A549 (cell line): ENCODE data around the gene MAGI2. TPM values are rescaled to one million over a fixed set of nuclear protein-coding genes. Genes with fewer than 3 reads are reported as not detected.

Experiments used
- ATAC-seq, 2 experiments: fragments of 200-7000 bp in 1 of 2; fragments of >200 bp in 1 of 2; cut with Nextera tagmentation in 1 of 2; cut with Tn5 transposase in 1 of 2; 3 replicates each; pipeline versions ENCODE4 v1.8.0 to v1.9.1; 2018 to 2020; ENCODE audit warnings: mild to moderate bottlenecking in 1 of 2, moderate library complexity in 1 of 2
- CTCF ChIA-PET: fragments of 300-600 bp; sonication (Branson Sonifier 250); formaldehyde crosslinking; extraction: SDS; loops from one replicate; lab custom pipeline; 2021; ENCODE audit warnings: antibody characterized with exemption, inconsistent platforms; lab: Yijun Ruan, JAX
- POLR2A ChIA-PET: fragments of 350-600 bp; formaldehyde crosslinking; extraction: SDS; loops from one replicate; lab custom pipeline; 2021; ENCODE audit warnings: antibody characterized with exemption, inconsistent platforms; lab: Yijun Ruan, JAX
- DNase-seq, 2 experiments: peaks; one replicate each; pipeline versions ENCODE4 v3.0.0 to v3.0.0-alpha.2; 2011 to 2016; ENCODE audit warnings: low read depth in 1 of 2, low spot score in 1 of 2
- FAIRE-seq: peaks from 2 replicates; lab custom pipeline; 2011; peaks lifted over from hg19 to GRCh38; lab: Jason Lieb, UNC
- H3K27ac ChIP-seq, 2 experiments: fragments of >200 bp; sonication (Bioruptor Twin); formaldehyde crosslinking; 3 replicates each; pipeline ENCODE4 v1.5.1; 2016 to 2017
- H3K4me1 ChIP-seq: fragments of >200 bp; sonication (Bioruptor Twin); formaldehyde crosslinking; 3 replicates; pipeline ENCODE4 v1.6.1; 2016
- H3K4me2 ChIP-seq: fragments of >200 bp; sonication (Bioruptor Twin); formaldehyde crosslinking; 3 replicates; pipeline ENCODE4 v1.6.1; 2016
- H3K4me3 ChIP-seq: fragments of >200 bp; sonication (Bioruptor Twin); formaldehyde crosslinking; 3 replicates; pipeline ENCODE4 v1.5.1; 2016
- H3K9me3 ChIP-seq: fragments of >200 bp; sonication (Bioruptor Twin); formaldehyde crosslinking; 3 replicates; pipeline ENCODE4 v1.6.1; 2016
- ATOH8 ChIP-seq: fragments of 250-450 bp; sonication (Bioruptor Pico); IDR thresholded peaks from 2 replicates; pipeline ENCODE4 v1.5.0; 2020; ENCODE audit warnings: low read depth, mild to moderate bottlenecking, moderate library complexity
- BHLHE40 ChIP-seq: IDR thresholded peaks from 2 replicates; pipeline ENCODE4 v1.6.1; 2012; ENCODE audit warnings: low read depth, low read length, inconsistent platforms
- CBX2 ChIP-seq: fragments of 200-600 bp; sonication (generic); IDR thresholded peaks from 2 replicates; pipeline ENCODE4 v1.6.1; 2016; ENCODE audit warnings: low read depth, mild to moderate bottlenecking, borderline replicate concordance
- CBX8 ChIP-seq: fragments of 200-600 bp; sonication (generic); IDR thresholded peaks from 2 replicates; pipeline ENCODE4 v1.6.1; 2016
- CHD2 ChIP-seq: fragments of 150-350 bp; IDR thresholded peaks from 2 replicates; pipeline ENCODE4 v1.6.1; 2014; ENCODE audit warnings: low read length; ENCODE audit not compliant: partially characterized antibody
- CTCF ChIP-seq: fragments of >200 bp; sonication (Bioruptor Twin); formaldehyde crosslinking; IDR thresholded peaks from 3 replicates; pipeline ENCODE4 v1.5.1; 2016
- EHF ChIP-seq: fragments of 250-450 bp; sonication (Bioruptor Pico); IDR thresholded peaks from 2 replicates; pipeline ENCODE4 v1.5.0; 2020; ENCODE audit warnings: mild to moderate bottlenecking
- ELK1 ChIP-seq: fragments of 150-350 bp; IDR thresholded peaks from 2 replicates; pipeline ENCODE4 v1.6.1; 2014; ENCODE audit warnings: low read depth, mild to moderate bottlenecking, low read length
- ESRRA ChIP-seq: fragments of 150-350 bp; IDR thresholded peaks from 2 replicates; pipeline ENCODE4 v1.6.1; 2014; ENCODE audit warnings: mild to moderate bottlenecking, low read length, borderline replicate concordance
- FOXS1 ChIP-seq: fragments of 250-450 bp; sonication (Bioruptor Pico); IDR thresholded peaks from 2 replicates; pipeline ENCODE4 v1.5.0; 2020; ENCODE audit warnings: mild to moderate bottlenecking, moderate library complexity
- HES2 ChIP-seq: fragments of >200 bp; sonication (Bioruptor Twin); formaldehyde crosslinking; IDR thresholded peaks from 2 replicates; pipeline ENCODE4 v1.6.1; 2016
- HMGXB4 ChIP-seq: fragments of 250-450 bp; sonication (Bioruptor Pico); IDR thresholded peaks from 2 replicates; pipeline ENCODE4 v1.5.0; 2021; ENCODE audit warnings: mild to moderate bottlenecking, moderate library complexity, borderline replicate concordance
- HOXA7 ChIP-seq: fragments of 250-450 bp; sonication (Bioruptor Pico); IDR thresholded peaks from 2 replicates; pipeline ENCODE4 v1.5.0; 2020; ENCODE audit warnings: mild to moderate bottlenecking, moderate library complexity
- JUNB ChIP-seq: fragments of >200 bp; sonication (Bioruptor Twin); formaldehyde crosslinking; IDR thresholded peaks from 2 replicates; pipeline ENCODE4 v1.6.1; 2016
- KDM5A ChIP-seq: fragments of 200-600 bp; sonication (generic); IDR thresholded peaks from 2 replicates; pipeline ENCODE4 v1.6.1; 2016; ENCODE audit warnings: antibody characterized with exemption, mild to moderate bottlenecking
- MAX ChIP-seq: IDR thresholded peaks from 2 replicates; pipeline ENCODE4 v1.6.1; 2012
- MAZ ChIP-seq: fragments of 150-350 bp; IDR thresholded peaks from 2 replicates; pipeline ENCODE4 v1.6.1; 2014; ENCODE audit warnings: antibody characterized with exemption, low read depth, low read length, borderline replicate concordance
- NR3C1 ChIP-seq: fragments of >200 bp; sonication (Bioruptor Twin); formaldehyde crosslinking; IDR thresholded peaks from 3 replicates; pipeline ENCODE4 v1.6.1; 2017
- PHF8 ChIP-seq: fragments of 200-600 bp; sonication (generic); IDR thresholded peaks from 2 replicates; pipeline ENCODE4 v1.6.1; 2016; ENCODE audit warnings: low read depth, mild to moderate bottlenecking, antibody characterized with exemption, moderate library complexity, borderline replicate concordance
- POLR2A ChIP-seq: IDR thresholded peaks from 2 replicates; pipeline ENCODE4 v1.6.1; 2012; ENCODE audit warnings: mild to moderate bottlenecking, low read length
- RCOR1 ChIP-seq: fragments of 150-350 bp; IDR thresholded peaks from 2 replicates; pipeline ENCODE4 v1.6.1; 2014; ENCODE audit warnings: antibody characterized with exemption, low read length, low read depth
- REST ChIP-seq: fragments of 200-600 bp; sonication (generic); IDR thresholded peaks from 2 replicates; pipeline ENCODE4 v1.6.1; 2016; ENCODE audit warnings: antibody characterized with exemption, mild to moderate bottlenecking, moderate library complexity
- SREBF2 ChIP-seq: fragments of 450-650 bp; IDR thresholded peaks from 2 replicates; pipeline ENCODE4 v1.6.1; 2014; ENCODE audit warnings: mild to moderate bottlenecking, moderate library complexity
- ZNF302 ChIP-seq: fragments of 250-450 bp; sonication (Bioruptor Pico); IDR thresholded peaks from 2 replicates; pipeline ENCODE4 v1.9.0; 2021; ENCODE audit warnings: inconsistent platforms, mild to moderate bottlenecking, moderate library complexity
- WGBS: methylation state at CpG from one replicate; pipeline ENCODE4 v1.1.6; 2017; ENCODE audit errors: missing lambda C conversion rate; 5-methylcytosine and 5-hydroxymethylcytosine counted together
- polyA plus RNA-seq, 4 experiments: library from polyadenylated mRNA; depleted of rRNA in 3 of 4; stranded (reverse); fragments of >200 nt; fragmentation: RNase III in 1 of 4; extraction: RNeasy Plus Mini Kit Qiagen cat#74134 plus additional on column Dnase treatment in 1 of 4; gene quantifications; 2 replicates in 3 of 4; 3 replicates in 1 of 4; pipeline ENCODE4 v1.2.3, GENCODE V29; 2011 to 2017

The MAGI2 gene
- polyA plus RNA-seq, 2 of the 4 experiments (the other 2 are of a cell fraction): 0.48 to 0.81 TPM

GRCh38 chr7:78167860-78168259, 1285.6 kb downstream of the MAGI2 start:
- no peaks in the 10 kb centered on the region for H3K4me1 ChIP-seq
- ATAC-seq: no peak
- CTCF ChIA-PET: no interaction called here
- no peaks in the 10 kb centered on the region for H3K9me3 ChIP-seq
- H3K4me3 ChIP-seq: no peak overlapping the region
- POLR2A ChIA-PET: no interaction called here
- TF ChIP-seq MAX: no peak
- no peak for TF ChIP-seq NR3C1
- no peak for TF ChIP-seq FOXS1 (CRISPR knock-in tag)
- TF ChIP-seq MAZ: no peak
- FAIRE-seq: no peak
- no peak for DNase-seq
- no peak overlapping the region for H3K4me2 ChIP-seq
- 46% methylated on average over 12 of the region's 12 CpGs for WGBS
- no peak overlapping the region for H3K27ac ChIP-seq

GRCh38 chr7:78165854-78166253, 1287.6 kb downstream of the MAGI2 start:
- no peaks in the 10 kb centered on the region for H3K9me3 ChIP-seq
- H3K4me2 ChIP-seq: no peak overlapping the region
- WGBS: 8% methylated on average over 3 of the region's 3 CpGs
- no peak for TF ChIP-seq EHF (CRISPR knock-in tag)
- DNase-seq (no peak), ATAC-seq (no peak), FAIRE-seq (no peak)
- ChIA-PET POLR2A (no interaction called here), CTCF (no interaction called here)
- H3K4me1 ChIP-seq: no peaks in the 10 kb centered on the region
- no peak overlapping the region for H3K27ac ChIP-seq
- no peak overlapping the region for H3K4me3 ChIP-seq

- ChIA-PET CTCF (no interaction called here), POLR2A (no interaction called here)
- Histone ChIP-seq H3K4me1 (no peaks in the 10 kb centered on the region), H3K4me2 (no peak overlapping the region), H3K4me3 (no peak overlapping the region), H3K9me3 (no peaks in the 10 kb centered on the region), H3K27ac (no peak overlapping the region)
- TF ChIP-seq CBX2 (no peak), ZNF302 (CRISPR knock-in tag) (no peak), PHF8 (no peak), POLR2A (no peak), JUNB (no peak), ATOH8 (CRISPR knock-in tag) (no peak), FOXS1 (CRISPR knock-in tag) (no peak), RCOR1 (no peak), CTCF (no peak), HMGXB4 (no peak), KDM5A (no peak), REST (no peak), HES2 (no peak), ELK1 (no peak), CBX8 (no peak), SREBF2 (no peak), CHD2 (no peak), ESRRA (no peak), BHLHE40 (no peak), HOXA7 (CRISPR knock-in tag) (no peak)
- 35% methylated on average over 5 of the region's 5 CpGs for WGBS
- DNase-seq: no peak
- FAIRE-seq: no peak
- no peak for ATAC-seq
Observed at GRCh38 chr7:78165454-78165853, 1288.0 kb downstream of the MAGI2 start.
